GM18868 (cell line): ENCODE measurements around the gene TMBIM6.
"Not testable (repeated sequence)": the region's sequence is repeated elsewhere in the genome, so short reads cannot be mapped to it uniquely, and the experiment has no call there.

Experiments used
- ATAC-seq: cut with Tn5 transposase; IDR thresholded peaks from one replicate; pipeline ENCODE4 v1.9.1; 2021; ENCODE audit warnings: mild to moderate bottlenecking, moderate library complexity; ENCODE audit not compliant: unreplicated experiment

Gene TMBIM6

GRCh38 chr12:49776413-49776812 is 35.1 kb downstream of the TMBIM6 start:
- ATAC-seq = peak; percentile 45

GRCh38 chr12:49776858-49777257 is 35.5 kb downstream of the TMBIM6 start:
- ATAC-seq = no peak

GRCh38 chr12:49777341-49777740 is 36.0 kb downstream of the TMBIM6 start:
- ATAC-seq = no peak

GRCh38 chr12:49777800-49778748 is 36.7 kb downstream of the TMBIM6 start:
- no peak for ATAC-seq

- no peak for ATAC-seq
Observed at GRCh38 chr12:49779581-49779980, 38.2 kb downstream of the TMBIM6 start.

- ATAC-seq = not testable (repeated sequence)
Observed at GRCh38 chr12:49780914-49781313, 39.6 kb downstream of the TMBIM6 start.

GRCh38 chr12:49783917-49784676 is 42.7 kb downstream of the TMBIM6 start:
- no peak for ATAC-seq

GRCh38 chr12:49784756-49785409 is 43.5 kb downstream of the TMBIM6 start:
- no peak for ATAC-seq

GRCh38 chr12:49787672-49788071 is 46.3 kb downstream of the TMBIM6 start:
- ATAC-seq = no peak

GRCh38 chr12:49789992-49790391 is 48.6 kb downstream of the TMBIM6 start:
- no peak for ATAC-seq

- ATAC-seq = no peak
Observed at GRCh38 chr12:49790741-49791555, 49.6 kb downstream of the TMBIM6 start.

GRCh38 chr12:49791700-49792099 is 50.3 kb downstream of the TMBIM6 start:
- no peak for ATAC-seq

GRCh38 chr12:49792181-49792970 is 51.0 kb downstream of the TMBIM6 start:
- ATAC-seq = no peak

- ATAC-seq = no peak
Observed at GRCh38 chr12:49792976-49793580, 51.7 kb downstream of the TMBIM6 start.

- no peak for ATAC-seq
Observed at GRCh38 chr12:49793620-49794019, 52.3 kb downstream of the TMBIM6 start.

GRCh38 chr12:49794021-49794420 is 52.7 kb downstream of the TMBIM6 start:
- ATAC-seq = no peak

GRCh38 chr12:49794811-49795653 is 53.7 kb downstream of the TMBIM6 start:
- ATAC-seq = no peak

GRCh38 chr12:49795654-49796105 is 54.3 kb downstream of the TMBIM6 start:
- ATAC-seq = no peak
